NCI-H2171 (cell line): ENCODE measurements around the gene FAM118A.
A peak's percentile ranks its signal among the peaks of the same experiment; 100 is the strongest.
"Not testable (repeated sequence)": the region's sequence is repeated elsewhere in the genome, so short reads cannot be mapped to it uniquely, and the experiment has no call there.

Source experiments
- DNase-seq: peaks from one replicate; lab custom pipeline; 2025; lab: John Stamatoyannopoulos, UW

The FAM118A gene

GRCh38 chr22:45308957-45309421 is 745 bp upstream of the FAM118A start:
- no peak for DNase-seq

GRCh38 chr22:45310331-45310976 is 720 bp downstream of the FAM118A start:
- peak; percentile 29 for DNase-seq

- no peak for DNase-seq
These were observed 1.3 kb downstream of the FAM118A start for GRCh38 chr22:45310977-45311531.

- DNase-seq: no peak
These were observed 2.7 kb downstream of the FAM118A start for GRCh38 chr22:45312415-45312814.

GRCh38 chr22:45312856-45313255 is 3.1 kb downstream of the FAM118A start:
- no peak for DNase-seq

GRCh38 chr22:45314054-45314721 is 4.5 kb downstream of the FAM118A start:
- no peak for DNase-seq

GRCh38 chr22:45314786-45315185 is 5.1 kb downstream of the FAM118A start:
- DNase-seq: no peak

- no peak for DNase-seq
These were observed 7.2 kb downstream of the FAM118A start for GRCh38 chr22:45316796-45317526.

GRCh38 chr22:45317551-45318167 is 7.9 kb downstream of the FAM118A start:
- no peak for DNase-seq

GRCh38 chr22:45318168-45318557 is 8.4 kb downstream of the FAM118A start:
- DNase-seq: peak; percentile 93

GRCh38 chr22:45318558-45319323 is 9.0 kb downstream of the FAM118A start:
- no peak for DNase-seq

- DNase-seq: no peak
These were observed 9.6 kb downstream of the FAM118A start for GRCh38 chr22:45319324-45319685.

- DNase-seq: no peak
These were observed 10.7 kb downstream of the FAM118A start for GRCh38 chr22:45320357-45320976.

- no peak for DNase-seq
These were observed 12.1 kb downstream of the FAM118A start for GRCh38 chr22:45321827-45322226.

GRCh38 chr22:45322873-45323525 is 13.3 kb downstream of the FAM118A start:
- DNase-seq: no peak

GRCh38 chr22:45323695-45324094 is 14.0 kb downstream of the FAM118A start:
- no peak for DNase-seq

- no peak for DNase-seq
These were observed 14.6 kb downstream of the FAM118A start for GRCh38 chr22:45324311-45324711.

GRCh38 chr22:45328261-45328660 is 18.5 kb downstream of the FAM118A start:
- DNase-seq: not testable (repeated sequence)

- DNase-seq: peak; percentile 92
These were observed 19.2 kb downstream of the FAM118A start for GRCh38 chr22:45328822-45329529.

GRCh38 chr22:45329530-45329936 is 19.8 kb downstream of the FAM118A start:
- DNase-seq: peak; percentile 92
